ENCODE results near the gene FBLN5.
"Not testable (repeated sequence)": the region's sequence is repeated elsewhere in the genome, so short reads cannot be mapped to it uniquely, and the experiment has no call there.

FBLN5 gene

DNA sequence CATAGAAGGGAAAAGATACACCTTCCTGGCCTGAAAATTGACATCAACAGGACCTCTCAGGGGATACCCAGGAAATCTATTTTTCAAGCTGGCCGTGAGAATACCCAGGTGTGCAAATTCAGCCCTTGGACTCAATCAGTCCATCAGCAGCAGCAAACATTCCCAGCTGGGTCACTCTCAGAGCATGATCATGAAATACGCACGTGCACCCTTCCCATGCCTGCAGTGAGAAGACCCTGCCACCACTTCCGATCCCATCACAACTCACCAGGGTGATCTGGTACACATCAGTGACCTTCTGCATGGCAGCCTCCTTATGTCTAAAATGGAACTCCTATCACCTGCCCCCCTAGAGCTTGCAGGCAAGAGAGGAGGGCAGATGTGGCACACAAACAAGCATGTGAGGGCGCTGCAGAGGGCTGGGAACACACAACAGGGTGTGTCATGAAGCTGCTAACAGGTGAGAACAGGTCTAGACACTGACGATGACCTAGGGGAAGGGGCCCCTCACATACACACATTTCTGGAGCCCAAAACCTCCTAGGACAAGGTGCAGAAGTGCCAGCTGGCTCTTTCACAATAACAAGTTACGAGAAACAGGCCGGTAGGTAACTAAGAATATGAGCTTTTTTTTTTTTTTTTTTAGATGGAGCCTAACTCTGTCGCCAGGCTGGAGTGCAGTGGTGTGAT is 42.4 kb downstream of the FBLN5 start:
- DNase-seq (ENCODE audit: low read depth) = no peak

DNA sequence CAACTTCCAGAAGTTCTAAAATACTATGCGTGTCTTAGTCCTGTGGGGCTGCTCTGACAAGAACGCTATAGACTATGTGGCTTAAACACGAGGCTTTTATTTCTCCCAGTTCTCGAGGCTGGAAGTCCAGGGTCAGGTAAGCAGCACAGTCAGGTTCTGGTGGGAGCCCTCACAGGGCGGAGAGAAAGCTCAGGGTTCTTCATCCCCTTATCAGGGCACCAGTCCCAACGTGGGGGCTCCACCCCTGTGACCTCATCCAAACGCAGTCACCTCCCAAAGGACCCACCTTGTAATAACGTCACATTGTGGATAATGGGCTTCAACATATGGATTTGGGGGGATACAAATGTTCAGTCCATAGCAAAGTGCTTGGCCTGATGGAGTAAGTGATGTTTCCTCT is 43.0 kb downstream of the FBLN5 start:
- DNase-seq (ENCODE audit: low read depth) = no peak

DNA sequence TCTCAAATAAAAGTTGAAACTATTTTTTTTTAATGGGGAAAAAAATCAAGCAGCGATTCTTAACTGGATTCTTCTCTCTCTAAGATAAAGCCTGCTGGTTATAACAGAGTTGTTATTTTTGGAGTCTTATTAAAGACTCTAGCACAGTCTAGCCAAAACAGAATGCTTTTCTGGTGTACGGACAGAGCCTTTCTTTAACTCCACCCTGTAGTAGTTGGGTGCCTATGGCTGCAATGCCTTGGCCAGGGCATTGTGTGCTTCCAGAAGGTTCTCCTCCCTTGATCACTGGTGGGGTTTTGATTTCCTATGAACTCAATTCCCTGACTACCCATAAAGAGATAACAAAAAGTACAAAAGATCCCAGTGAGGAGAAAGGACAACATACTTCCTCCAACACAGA is 44.4 kb downstream of the FBLN5 start:
- DNase-seq (ENCODE audit: low read depth) = no peak

DNA sequence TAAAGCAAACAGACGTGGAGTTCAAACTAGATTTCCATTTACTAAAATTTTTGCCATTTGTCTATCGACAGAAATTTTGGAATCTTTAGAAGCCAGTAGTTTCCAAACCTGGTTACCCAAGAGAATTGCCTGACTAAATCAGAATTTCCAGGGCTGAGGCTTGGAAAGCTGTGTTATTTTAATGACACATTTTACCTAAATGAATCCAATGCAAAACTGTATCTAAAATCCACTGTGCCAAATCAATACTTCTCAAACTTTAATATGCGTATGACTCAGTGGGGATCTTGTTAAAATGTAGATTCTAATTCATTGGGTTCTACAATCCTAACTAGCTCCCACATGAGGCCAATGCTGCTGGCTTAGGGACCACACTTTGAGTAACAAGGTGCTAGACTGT is 45.2 kb downstream of the FBLN5 start:
- DNase-seq (ENCODE audit: low read depth) = no peak

DNA sequence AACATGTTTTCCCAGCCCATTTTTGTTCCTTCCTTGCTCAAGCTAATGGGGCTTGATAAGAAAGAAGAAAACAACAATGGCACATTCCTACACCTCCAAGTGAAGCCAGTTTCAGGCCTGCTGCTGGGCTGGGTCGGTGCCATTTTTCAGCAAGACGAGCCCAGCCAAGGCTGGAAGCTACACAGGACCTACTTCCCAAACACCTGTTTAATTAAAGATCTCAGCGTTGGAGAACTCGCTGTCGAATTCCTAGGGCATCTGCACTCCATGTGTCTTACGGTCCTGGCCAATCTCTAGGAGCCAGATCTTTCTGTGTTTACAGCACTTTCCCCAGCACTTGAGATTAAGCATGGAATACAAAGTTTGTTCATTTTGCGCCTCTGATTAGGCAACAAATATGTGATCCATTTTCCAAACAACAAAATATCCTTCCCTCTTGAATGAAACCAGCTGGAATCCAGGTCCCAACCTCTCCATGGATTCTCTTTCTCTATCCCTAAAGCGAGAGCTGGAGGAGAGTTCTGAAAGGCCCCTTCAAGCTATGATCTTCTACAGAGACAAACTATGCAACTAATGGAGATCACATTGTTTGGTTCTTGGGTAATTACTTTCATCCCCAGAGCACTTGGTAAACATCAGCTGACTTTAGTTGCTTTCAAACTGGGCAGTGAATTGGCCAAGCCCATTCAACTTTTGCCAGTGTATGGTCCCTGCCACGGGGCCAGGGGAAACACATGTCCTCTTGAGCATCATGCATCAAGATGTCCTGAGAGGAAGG is 45.9 kb downstream of the FBLN5 start:
- no peak for DNase-seq (ENCODE audit: low read depth)

DNA sequence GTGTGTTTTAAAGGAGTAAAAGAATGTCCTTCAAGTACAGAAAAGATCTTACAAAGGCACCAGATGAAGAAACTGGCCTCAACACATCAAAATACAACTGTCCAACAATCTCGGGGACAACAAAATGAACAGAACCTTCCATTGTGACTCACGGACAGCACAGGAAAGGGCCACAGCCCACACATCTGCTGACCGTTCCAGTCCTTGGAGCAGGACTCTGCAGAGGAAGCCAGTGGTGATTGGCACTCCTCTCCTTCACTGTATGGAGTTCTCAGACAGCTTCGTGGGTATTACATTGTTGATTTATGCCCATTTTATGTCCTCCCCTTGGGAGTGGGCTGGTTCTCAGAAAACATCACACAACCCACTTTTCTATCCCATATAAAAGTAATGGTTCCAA is 47.7 kb downstream of the FBLN5 start:
- DNase-seq (ENCODE audit: low read depth) = no peak

DNA sequence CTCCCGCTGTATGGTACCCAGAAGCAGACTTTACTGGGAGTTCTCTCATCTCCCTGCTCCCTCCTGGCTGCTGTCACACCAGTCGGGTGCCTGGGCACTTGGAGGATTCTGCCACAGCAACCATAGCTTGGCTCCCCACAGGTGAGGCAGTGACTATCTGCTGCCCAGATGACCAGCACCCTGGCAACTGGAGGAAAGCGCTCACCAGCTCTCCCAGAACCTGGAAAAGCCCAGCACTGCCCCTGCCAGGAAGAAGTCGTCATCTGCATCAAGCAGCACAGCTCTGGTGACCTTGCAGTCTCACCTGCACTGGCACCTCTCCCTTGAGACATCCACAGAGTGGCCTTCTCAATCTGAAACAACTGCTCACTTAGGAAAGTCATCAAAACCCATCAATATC is 48.3 kb downstream of the FBLN5 start:
- no peak for DNase-seq (ENCODE audit: low read depth)

DNA sequence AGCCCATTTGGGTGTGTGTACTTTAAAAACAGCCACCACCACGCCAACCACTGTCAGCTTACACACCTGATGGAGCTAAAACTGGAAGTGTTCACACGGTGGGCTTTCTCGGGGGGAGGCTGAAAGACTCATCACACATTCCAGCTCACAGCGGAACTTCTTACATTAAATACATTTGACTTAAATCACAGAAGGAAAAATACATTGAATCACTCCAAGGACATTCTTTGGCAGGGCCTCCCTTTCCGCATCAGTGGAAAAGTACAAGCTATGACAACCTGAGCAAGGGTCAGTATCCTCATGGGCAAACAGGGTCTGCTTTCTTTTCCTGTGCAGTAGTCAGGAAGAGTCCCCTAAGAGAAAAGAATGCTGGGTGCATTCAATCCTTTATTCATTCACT is 49.1 kb downstream of the FBLN5 start:
- DNase-seq (ENCODE audit: low read depth) = no peak

DNA sequence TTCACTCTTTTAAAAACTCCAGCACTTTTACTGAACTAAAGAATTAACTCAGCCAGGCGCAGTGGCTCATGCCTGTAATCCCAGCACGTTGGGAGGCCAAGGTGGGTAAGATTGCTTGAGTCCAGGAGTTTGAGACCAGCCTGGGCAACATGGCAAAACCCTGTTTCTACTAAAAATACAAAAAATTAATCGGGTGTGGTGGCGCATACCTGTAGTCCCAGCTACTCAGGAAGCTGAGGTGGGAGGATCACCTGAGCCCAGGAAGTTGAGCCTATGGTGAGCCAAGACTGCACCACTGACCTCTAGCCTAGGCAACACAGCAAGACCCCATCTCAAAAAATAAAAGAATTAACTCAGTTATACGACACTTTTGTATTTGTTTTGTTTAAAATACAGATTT is 49.8 kb downstream of the FBLN5 start:
- not testable (repeated sequence) for DNase-seq (ENCODE audit: low read depth)

DNA sequence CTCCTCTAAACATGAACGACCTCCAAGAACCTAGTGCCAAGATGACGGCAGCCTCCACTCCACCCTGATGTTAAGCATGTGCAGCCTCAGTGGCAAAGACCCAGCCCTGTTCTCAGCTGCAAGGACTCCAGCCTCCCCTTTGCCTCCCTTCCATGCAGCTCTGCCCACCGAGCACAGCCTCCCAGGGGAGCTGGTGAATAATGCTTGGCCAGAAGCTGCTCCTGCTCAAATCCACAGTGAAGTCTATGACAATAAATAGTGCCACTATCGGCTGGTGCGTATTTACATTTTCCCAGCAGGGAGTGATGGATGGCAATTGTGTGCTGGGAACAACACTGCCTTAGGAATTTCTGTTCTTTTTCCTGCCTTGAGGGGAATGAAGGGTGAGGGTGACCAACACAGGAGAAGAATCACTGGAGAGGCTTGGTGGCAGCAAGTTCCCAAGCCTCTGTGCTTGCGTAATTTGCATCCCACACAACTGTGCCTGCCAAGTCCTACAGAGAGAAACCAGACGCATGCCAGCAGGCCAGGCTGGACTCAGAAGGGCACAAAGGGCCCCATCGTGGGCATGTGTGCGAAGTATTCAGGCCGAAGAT is 50.3 kb downstream of the FBLN5 start:
- DNase-seq (ENCODE audit: low read depth) = peak; percentile 65

DNA sequence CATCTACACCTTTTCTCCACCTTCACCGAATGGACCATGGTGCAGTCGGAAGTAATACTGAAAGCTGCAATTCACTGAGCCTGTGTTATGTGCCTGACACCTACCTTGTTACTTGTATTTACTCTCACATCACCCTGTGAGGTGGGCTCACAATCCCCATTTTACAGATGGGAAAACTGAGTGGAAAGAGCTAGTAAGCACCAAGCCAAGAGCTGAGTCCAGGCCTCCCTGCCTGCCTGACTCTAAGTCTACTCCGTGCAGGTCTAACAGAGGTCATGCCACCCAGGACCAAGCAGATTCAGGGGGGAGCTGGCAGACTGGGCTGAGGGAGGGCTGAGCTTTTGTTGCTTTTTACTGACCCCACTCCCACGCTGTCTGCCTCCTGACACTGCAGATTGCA is 51.1 kb downstream of the FBLN5 start:
- no peak for DNase-seq (ENCODE audit: low read depth)

DNA sequence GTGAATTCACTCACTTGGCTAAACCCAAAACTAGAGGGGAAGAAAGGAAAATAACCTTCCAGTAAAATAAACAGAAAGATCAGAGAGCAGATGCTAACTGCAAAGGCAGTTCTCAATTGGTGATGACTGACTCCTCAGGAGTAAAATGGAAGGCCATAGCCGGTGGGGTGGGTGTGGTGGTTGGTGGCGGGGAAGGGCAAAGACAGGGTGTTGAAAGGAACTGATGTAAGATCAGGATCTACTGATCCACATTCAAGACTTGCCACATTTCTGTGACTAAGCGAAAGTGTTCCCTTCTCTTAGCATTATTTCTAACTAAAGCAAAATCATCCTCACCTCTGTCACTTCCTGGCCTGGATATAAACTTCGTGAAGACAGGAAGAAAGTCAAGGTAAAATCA is 53.8 kb downstream of the FBLN5 start:
- DNase-seq (ENCODE audit: low read depth) = no peak

DNA sequence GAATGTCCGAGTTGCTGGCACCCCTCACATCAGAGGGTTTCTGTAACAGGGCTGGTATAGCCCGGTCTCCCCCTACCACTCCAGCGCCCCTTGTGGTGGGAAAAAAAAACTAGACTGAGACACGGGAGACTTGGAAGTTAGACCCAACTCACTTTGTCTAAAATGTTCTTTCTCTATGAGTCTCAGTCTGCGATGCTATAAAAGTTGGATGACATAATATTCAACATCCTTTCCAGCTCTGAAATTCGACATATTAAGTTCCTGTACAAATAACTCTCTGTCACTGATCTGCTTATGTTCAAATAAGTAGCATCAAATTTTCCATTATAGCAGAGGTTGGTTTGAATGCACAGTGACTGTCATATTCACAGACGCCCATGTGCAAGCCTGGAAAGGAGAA is 54.5 kb downstream of the FBLN5 start:
- no peak for DNase-seq (ENCODE audit: low read depth)

DNA sequence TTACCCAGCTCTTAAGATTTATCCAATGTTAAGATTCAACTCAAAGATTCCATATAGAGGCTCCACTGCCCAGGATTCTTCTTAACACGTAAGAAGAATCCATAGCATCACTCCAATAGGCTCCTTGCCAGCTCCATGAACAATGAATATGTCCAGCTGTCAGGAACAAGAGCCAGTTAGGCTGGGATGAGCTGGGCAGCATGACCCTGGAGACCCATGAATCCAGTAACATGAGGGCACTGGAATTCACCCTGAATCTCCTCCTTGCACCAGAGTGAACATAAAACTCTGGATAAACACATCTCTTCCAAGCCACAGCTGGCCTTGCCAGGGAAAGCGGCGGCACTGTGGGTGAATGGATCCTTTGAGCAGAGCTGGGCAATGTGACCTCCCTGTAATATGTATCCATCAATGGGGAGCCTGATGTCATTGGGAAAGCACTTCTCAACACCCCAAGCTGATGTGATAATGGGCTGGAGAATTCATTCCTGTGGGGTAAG is 55.7 kb downstream of the FBLN5 start:
- no peak for DNase-seq (ENCODE audit: low read depth)

DNA sequence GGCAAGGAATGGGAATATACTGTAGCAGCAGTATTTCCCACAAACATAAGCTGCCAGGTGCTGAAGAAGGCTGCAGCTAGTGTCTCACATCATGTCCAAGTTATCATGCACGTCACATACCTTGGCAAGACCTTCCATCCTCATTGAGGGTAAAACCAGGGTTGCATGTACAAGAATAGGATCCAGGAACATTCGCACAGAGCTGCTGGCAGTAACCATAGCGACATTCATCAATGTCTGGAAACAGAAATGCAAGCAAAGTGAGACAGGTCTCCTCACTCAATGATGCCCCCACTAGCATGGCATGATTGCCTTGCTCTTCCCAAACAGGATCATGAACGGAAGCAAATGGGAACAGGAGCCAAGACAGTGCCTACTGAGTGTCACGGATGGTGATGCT is 56.4 kb downstream of the FBLN5 start:
- DNase-seq (ENCODE audit: low read depth) = no peak

DNA sequence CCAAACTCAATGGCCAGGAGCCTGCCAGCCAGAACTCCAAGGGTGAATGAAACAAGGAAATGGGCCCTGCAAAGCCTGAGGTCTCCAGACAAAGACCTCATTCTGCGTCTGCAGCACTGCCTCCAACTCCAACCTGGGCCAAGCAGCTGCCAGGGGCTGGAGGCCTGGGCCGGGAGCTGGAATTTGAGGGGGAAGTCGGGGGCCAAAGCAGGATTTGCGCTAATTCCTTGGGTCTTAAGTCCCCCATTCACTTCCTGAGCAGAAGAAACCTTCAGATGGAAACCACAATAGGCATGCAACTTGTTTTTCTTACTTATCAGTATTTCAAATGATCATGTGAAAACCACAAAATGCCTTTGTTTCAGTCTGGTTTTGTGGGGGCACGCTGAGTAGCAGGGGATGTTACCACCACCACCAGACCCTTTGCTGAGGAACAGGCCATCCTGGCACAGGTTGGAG is 57.2 kb downstream of the FBLN5 start:
- no peak for DNase-seq (ENCODE audit: low read depth)

DNA sequence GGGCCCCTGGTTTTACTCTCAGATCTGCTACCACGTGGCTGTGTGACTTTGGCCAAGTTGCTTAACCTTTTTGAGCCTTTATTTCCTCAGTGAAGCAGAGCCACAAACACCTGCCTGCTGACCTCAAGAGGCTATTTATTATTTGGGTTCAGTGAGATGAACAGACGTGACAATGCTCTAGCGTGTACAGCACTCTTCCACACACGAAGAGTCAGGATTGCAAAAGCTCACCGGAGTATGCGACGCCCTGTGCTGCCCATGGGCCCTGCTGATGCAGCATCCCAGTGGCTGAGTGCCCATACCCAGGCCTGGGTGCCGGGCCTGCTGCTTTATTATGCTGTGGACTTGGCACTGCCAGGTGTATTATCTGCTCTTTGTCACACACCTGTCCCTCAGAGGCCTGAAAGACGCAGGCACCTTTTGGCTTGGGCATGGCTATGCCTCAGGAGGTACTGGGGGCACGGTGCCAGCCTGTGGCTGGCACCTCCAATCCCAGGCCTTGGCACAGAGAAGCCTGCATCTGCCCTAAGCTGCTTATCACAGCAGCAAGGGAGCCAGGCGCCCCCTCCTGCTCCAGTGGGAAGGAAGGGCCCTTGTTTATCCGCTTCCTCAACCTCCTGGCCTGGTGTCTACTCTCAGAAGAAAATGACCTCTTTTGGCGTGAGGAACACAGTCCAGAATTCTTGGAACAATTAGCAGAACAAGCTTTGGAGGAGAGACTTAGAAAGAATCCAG is 57.9 kb downstream of the FBLN5 start:
- no peak for DNase-seq (ENCODE audit: low read depth)

DNA sequence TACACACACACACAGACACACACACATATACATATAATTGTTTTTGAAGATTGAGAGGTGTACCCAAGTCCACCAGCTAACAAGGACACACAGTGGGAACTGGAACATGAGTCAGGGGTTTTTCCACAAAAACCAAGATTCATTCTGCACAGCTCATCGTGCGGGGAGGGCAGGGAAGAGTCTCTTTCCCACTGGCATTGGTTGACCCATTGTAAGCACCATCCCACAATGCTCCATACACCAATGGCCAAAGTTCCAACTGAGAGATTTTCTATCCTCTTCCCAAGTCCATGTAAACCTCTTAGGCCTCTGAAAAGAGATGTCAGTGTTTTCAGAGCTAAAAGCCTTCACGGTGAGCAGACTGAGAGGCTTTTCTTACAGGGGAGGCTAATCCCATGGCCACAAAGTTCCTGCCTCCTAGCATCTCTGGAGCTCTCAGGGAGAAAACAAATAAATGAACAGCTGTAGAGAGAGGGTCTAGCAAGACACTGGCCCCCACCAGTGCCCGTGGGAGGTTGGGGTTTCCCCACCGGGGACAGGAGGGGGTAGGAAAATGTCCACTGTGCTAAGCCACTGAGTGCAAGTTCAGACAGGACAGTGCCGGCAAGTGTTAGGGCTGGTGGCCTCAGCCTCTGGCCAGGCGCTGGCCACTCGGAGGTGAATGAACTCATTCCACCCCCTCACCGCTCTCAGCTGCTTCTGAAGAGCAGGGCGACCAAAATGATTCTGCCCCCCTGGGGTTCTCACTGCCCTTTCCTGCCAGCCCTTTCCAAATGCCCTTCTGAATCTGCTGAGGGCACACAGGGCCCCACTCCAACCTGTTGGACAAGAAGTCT is 58.6 kb downstream of the FBLN5 start:
- no peak for DNase-seq (ENCODE audit: low read depth)

DNA sequence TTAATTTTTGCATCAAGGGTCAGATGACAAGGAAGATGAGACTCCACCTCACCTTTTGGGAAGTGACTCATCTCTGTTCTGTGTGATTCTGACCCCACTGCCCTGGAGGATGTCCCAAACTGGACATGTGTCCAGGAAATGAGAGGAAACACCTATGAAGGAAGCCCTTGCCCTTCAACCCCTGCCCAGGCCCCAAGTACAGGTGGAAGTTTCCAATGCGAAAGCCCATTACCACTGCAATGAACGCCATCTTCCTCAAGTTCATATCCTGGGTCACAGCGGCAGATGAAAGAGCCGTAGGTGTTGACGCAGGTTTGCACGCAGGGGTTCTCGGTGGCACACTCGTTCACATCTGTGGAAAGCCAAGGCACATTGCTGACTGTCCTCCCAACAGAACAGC is 60.5 kb downstream of the FBLN5 start:
- no peak for DNase-seq (ENCODE audit: low read depth)

DNA sequence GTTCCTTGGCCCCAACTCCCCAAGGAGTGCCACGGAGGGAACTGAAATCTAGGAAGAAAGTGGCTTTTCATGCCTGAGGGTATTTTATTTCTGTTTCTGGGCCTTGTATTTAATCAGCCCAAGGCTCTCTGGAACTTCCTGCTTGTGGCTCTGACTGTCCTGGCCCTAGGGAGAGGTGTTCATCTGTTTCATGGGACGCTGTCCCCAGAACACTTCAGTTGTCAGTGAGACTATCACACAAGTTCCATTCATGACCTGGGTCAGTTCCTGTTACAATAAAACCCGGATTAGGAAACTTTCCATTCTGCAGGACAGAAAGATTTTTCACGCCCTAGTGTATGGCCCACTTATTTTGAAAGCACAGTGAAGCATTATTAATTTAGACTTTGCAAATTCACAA is 61.7 kb downstream of the FBLN5 start:
- no peak for DNase-seq (ENCODE audit: low read depth)

DNA sequence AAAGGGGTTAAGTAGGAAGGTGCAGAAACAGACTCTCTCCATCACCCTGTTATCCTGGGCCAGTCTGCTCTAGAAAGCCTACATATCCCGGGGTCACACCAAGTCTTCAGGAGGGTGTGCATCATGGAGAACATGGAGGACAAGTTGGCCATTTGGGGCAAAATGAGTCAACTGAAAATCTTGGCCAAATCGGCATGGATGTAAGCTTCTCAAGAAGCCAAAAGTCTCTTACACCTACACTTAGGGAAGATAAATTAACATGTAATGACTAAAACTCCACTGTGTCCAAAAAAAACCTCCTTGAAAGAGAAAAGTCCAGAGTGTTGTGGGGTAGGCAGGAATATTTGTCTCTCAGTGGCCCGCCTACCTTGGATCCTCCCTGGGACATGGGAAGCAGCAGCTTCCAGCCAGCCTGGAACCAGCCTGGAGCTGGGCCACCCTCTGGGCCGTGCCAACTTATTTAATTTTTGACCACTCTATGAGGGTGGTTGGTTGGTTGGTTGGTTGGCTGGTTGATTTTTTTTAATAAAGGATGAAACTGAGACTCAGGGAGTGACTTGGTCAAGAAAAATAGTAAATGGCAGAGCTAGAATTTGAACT is 62.3 kb downstream of the FBLN5 start:
- no peak for DNase-seq (ENCODE audit: low read depth)
